HEK293T (cell line): ENCODE data around the gene PBX4.

Source experiments
- ARNT ChIP-seq: fragments of 450-650 bp; IDR thresholded peaks from 2 replicates; pipeline ENCODE4 v1.6.1; 2017; ENCODE audit warnings: mild to moderate bottlenecking
- ELF4 ChIP-seq: fragments of 450-650 bp; IDR thresholded peaks from 2 replicates; pipeline ENCODE4 v1.6.1; 2017; ENCODE audit warnings: antibody characterized with exemption
- FOXA1 ChIP-seq: fragments of 450-650 bp; IDR thresholded peaks from 2 replicates; pipeline ENCODE4 v1.6.1; 2016; ENCODE audit warnings: mild to moderate bottlenecking
- FOXK2 ChIP-seq: fragments of 450-650 bp; IDR thresholded peaks from 2 replicates; pipeline ENCODE4 v1.6.1; 2016; ENCODE audit warnings: mild to moderate bottlenecking
- FOXM1 ChIP-seq: fragments of 450-650 bp; IDR thresholded peaks from 2 replicates; pipeline ENCODE4 v1.6.1; 2017; ENCODE audit warnings: mild to moderate bottlenecking, borderline replicate concordance
- HDGF ChIP-seq: fragments of 450-650 bp; IDR thresholded peaks from 2 replicates; pipeline ENCODE4 v1.6.1; 2017; ENCODE audit warnings: antibody characterized with exemption, borderline replicate concordance
- L3MBTL2 ChIP-seq: fragments of 450-650 bp; conservative IDR thresholded peaks from 2 replicates; pipeline ENCODE4 v1.6.1; 2016; ENCODE audit warnings: mild to moderate bottlenecking
- LEF1 ChIP-seq: fragments of 450-650 bp; IDR thresholded peaks from 2 replicates; pipeline ENCODE4 v1.6.1; 2017; ENCODE audit warnings: mild to moderate bottlenecking, borderline replicate concordance
- NFRKB ChIP-seq: fragments of 450-650 bp; IDR thresholded peaks from 2 replicates; pipeline ENCODE4 v1.6.1; 2016; ENCODE audit warnings: mild to moderate bottlenecking, moderate library complexity
- PKNOX1 ChIP-seq: fragments of 450-650 bp; IDR thresholded peaks from 2 replicates; pipeline ENCODE4 v1.6.1; 2016
- SP1 ChIP-seq: fragments of 450-650 bp; IDR thresholded peaks from 2 replicates; pipeline ENCODE4 v1.6.1; 2017
- SUZ12 ChIP-seq: fragments of 450-650 bp; IDR thresholded peaks from 2 replicates; pipeline ENCODE4 v1.6.1; 2016; ENCODE audit warnings: mild to moderate bottlenecking
- TARDBP ChIP-seq: fragments of 450-650 bp; IDR thresholded peaks from 2 replicates; pipeline ENCODE4 v1.6.1; 2016
- ZNF384 ChIP-seq: fragments of 450-650 bp; IDR thresholded peaks from 2 replicates; pipeline ENCODE4 v1.6.1; 2016

GRCh38 chr19:19528721-19529490, 89.6 kb downstream of the PBX4 start, which contains the start of gene YJEFN3:
- TF ChIP-seq FOXA1 = no peak
- TF ChIP-seq PKNOX1 = no peak
- TF ChIP-seq L3MBTL2 = no peak
- no peak for TF ChIP-seq SUZ12
- TF ChIP-seq TARDBP = no peak
- TF ChIP-seq ELF4 = no peak
- TF ChIP-seq NFRKB = no peak
- TF ChIP-seq SP1 = no peak
- no peak for TF ChIP-seq LEF1
- no peak for TF ChIP-seq FOXM1
- TF ChIP-seq FOXK2 = no peak
- no peak for TF ChIP-seq ZNF384
- no peak for TF ChIP-seq ARNT
- no peak for TF ChIP-seq HDGF
